ENCODE results near the gene PRDM13. TPM values are rescaled to one million over a fixed set of nuclear protein-coding genes. Genes with fewer than 3 reads are reported as not detected.

Gene PRDM13
- total and polyA plus RNA-seq, 2 of the 13 experiments (the other 11 are each of a cell fraction or from before 2014, with no cell fraction given), result not detected

DNA sequence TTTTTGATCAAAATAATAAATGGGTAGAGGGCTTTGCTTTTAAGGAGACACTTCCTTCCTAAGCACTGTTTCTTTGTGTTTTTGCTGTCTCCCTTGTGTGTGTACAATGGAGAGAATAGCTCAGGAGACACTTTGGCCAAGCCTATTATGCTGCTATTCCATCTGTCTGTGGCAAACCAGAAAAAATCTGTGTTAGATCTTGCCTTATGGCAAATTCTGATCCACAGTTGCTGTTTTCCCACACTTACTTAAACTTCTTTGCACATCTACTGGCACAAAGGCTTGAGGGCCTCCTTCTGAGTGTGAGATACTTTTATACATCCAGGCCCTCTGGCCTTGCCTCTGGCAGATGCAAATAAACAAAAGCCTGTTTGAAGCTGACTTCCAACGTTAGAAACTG, 53.6 kb downstream of the PRDM13 start (continued):
- TF ChIP-seq, protein P1, sequence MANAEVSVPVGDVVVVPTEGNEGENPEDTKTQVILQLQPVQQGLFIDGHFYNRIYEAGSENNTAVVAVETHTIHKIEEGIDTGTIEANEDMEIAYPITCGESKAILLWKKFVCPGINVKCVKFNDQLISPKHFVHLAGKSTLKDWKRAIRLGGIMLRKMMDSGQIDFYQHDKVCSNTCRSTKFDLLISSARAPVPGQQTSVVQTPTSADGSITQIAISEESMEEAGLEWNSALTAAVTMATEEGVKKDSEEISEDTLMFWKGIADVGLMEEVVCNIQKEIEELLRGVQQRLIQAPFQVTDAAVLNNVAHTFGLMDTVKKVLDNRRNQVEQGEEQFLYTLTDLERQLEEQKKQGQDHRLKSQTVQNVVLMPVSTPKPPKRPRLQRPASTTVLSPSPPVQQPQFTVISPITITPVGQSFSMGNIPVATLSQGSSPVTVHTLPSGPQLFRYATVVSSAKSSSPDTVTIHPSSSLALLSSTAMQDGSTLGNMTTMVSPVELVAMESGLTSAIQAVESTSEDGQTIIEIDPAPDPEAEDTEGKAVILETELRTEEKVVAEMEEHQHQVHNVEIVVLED (CRISPR knock-in tag; IDR thresholded peaks at IDR 0.05; ENCODE audit: borderline replicate concordance), result no peak
- TF ChIP-seq, protein P2, sequence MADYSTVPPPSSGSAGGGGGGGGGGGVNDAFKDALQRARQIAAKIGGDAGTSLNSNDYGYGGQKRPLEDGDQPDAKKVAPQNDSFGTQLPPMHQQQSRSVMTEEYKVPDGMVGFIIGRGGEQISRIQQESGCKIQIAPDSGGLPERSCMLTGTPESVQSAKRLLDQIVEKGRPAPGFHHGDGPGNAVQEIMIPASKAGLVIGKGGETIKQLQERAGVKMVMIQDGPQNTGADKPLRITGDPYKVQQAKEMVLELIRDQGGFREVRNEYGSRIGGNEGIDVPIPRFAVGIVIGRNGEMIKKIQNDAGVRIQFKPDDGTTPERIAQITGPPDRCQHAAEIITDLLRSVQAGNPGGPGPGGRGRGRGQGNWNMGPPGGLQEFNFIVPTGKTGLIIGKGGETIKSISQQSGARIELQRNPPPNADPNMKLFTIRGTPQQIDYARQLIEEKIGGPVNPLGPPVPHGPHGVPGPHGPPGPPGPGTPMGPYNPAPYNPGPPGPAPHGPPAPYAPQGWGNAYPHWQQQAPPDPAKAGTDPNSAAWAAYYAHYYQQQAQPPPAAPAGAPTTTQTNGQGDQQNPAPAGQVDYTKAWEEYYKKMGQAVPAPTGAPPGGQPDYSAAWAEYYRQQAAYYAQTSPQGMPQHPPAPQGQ (CRISPR knock-in tag; IDR thresholded peaks at IDR 0.05; ENCODE audit: borderline replicate concordance), result no peak
- TF ChIP-seq, protein P3, sequence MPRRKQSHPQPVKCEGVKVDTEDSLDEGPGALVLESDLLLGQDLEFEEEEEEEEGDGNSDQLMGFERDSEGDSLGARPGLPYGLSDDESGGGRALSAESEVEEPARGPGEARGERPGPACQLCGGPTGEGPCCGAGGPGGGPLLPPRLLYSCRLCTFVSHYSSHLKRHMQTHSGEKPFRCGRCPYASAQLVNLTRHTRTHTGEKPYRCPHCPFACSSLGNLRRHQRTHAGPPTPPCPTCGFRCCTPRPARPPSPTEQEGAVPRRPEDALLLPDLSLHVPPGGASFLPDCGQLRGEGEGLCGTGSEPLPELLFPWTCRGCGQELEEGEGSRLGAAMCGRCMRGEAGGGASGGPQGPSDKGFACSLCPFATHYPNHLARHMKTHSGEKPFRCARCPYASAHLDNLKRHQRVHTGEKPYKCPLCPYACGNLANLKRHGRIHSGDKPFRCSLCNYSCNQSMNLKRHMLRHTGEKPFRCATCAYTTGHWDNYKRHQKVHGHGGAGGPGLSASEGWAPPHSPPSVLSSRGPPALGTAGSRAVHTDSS (CRISPR knock-in tag; conservative IDR thresholded peaks at IDR 0.05), result no peak
- TF ChIP-seq, protein P4, sequence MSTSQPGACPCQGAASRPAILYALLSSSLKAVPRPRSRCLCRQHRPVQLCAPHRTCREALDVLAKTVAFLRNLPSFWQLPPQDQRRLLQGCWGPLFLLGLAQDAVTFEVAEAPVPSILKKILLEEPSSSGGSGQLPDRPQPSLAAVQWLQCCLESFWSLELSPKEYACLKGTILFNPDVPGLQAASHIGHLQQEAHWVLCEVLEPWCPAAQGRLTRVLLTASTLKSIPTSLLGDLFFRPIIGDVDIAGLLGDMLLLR (CRISPR knock-in tag; IDR thresholded peaks at IDR 0.05), result no peak

DNA sequence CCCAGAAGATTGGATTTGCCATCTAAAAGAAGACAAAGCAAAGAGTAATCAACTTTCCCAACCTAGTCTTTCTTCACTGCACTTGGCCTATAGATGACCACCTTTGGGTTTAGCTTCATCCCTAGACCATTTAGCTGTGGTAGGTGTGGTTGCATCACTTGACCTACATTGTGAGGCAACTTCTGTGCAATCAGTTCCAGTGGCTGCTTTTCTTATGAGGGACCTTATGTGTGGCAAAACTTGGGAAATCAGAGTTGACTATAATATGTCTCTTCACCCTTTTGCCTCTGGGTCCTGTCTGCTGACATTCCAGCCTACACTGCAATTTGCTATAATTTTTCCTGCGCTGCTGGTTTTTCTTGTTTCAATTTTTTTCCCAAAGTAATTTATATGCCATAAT, 55.2 kb downstream of the PRDM13 start:
- no TSS peak for BruUV-seq (replicated peaks)
- Histone ChIP-seq H3K4me2 (ENCODE audit: low read depth, low read length) (no peak overlapping the region), H3K9me3 (ENCODE audit: low read length) (no peaks in the 10 kb centered on the region), H3K79me2 (ENCODE audit: insufficient read depth, low read length) (no peaks in the 10 kb centered on the region), H2AFZ (ENCODE audit: low read length) (no peak overlapping the region), H3K27me3 (ENCODE audit: control insufficient read depth in 1 of 2, insufficient read depth in 2 of 2, low read length in 2 of 2) (no peaks in the 10 kb centered on the region; a peak in 1 of 5 replicates), H3K9ac (ENCODE audit: insufficient read depth, low read depth, low read length) (no peak overlapping the region), H3K27ac (ENCODE audit: extremely low read length, insufficient read depth, low read length) (no peak overlapping the region), H4K20me1 (ENCODE audit: insufficient read depth, low read length) (no peaks in the 10 kb centered on the region), H3K4me1 (ENCODE audit: insufficient read depth, low read length) (no peaks in the 10 kb centered on the region), H3K4me3 (replicated peaks in 1 of 3; ENCODE audit: insufficient read depth in 1 of 3, low read depth in 2 of 3, low read length in 3 of 3) (no peak overlapping the region), H3K36me3 (replicated peaks in 1 of 2; ENCODE audit: control insufficient read depth in 1 of 2, insufficient read depth in 2 of 2, low read length in 2 of 2) (no peaks in the 10 kb centered on the region)
- intact Hi-C loops (cut with micrococcal nuclease; ENCODE audit: unreplicated experiment) (no loop called here), in situ Hi-C loops (cut with HindIII; ENCODE audit: extremely low pct_ligation_motif_present, low pct_unique_long_range_greater_than_20kb) (no loop called here)
- FAIRE-seq, result no peak
- WGBS (ENCODE audit: low lambda C conversion rate), result 3% methylated on average over 1 of the region's 1 CpG
- ChIA-PET POLR2A (no interaction called here), CTCF (ENCODE audit: low intra/inter-chr PET ratio, low total read pairs) (no interaction called here)
- no peak for TF ChIP-seq RFX1 (IDR thresholded peaks at IDR 0.05)
- peak; percentile 55; the same call in 1 of the 2 replicates for TF ChIP-seq CEBPB (IDR thresholded peaks at IDR 0.05; ENCODE audit: borderline replicate concordance, low read depth, low read length)
- no peak for ATAC-seq
- no peak for DNase-seq (ENCODE audit: low spot score)

Data from HepG2 (cell line).